Central memory CD8-positive, alpha-beta T cell (primary cell): ENCODE data around the gene ETDA.
"Not testable (repeated sequence)": the region's sequence is repeated elsewhere in the genome, so short reads cannot be mapped to it uniquely, and the experiment has no call there.

ENCODE experiments used
- ATAC-seq: fragments of 150-1000 bp; cut with Tn5 transposase; replicated peaks from 2 replicates; pipeline ENCODE4 v1.10.0; 2022; ENCODE audit warnings: mild to moderate bottlenecking, moderate FRiP score, moderate number of reproducible peaks; ENCODE audit not compliant: poor library complexity, severe bottlenecking; ENCODE audit errors: extremely low read depth
- DNase-seq, 2 donors: peaks; one replicate each; pipeline ENCODE4 v3.0.0; 2021; ENCODE audit warnings: low spot score in 2 of 2
- H3K27ac Mint-ChIP-seq: one replicate; pipeline ENCODE4 v1.8.0; 2022; ENCODE audit warnings: low read depth, mild to moderate bottlenecking, moderate library complexity, mixed read lengths
- H3K27me3 Mint-ChIP-seq: one replicate; pipeline ENCODE4 v1.8.0; 2022; ENCODE audit warnings: mixed read lengths
- H3K36me3 Mint-ChIP-seq: one replicate; pipeline ENCODE4 v1.8.0; 2022; ENCODE audit warnings: mild to moderate bottlenecking, moderate library complexity, mixed read lengths; ENCODE audit not compliant: insufficient read depth
- H3K4me1 Mint-ChIP-seq: one replicate; pipeline ENCODE4 v1.8.0; 2022; ENCODE audit warnings: mixed read lengths
- H3K4me3 Mint-ChIP-seq: one replicate; pipeline ENCODE4 v1.8.0; 2022; ENCODE audit warnings: mild to moderate bottlenecking, moderate library complexity, mixed read lengths
- H3K9me3 Mint-ChIP-seq: one replicate; pipeline ENCODE4 v1.8.0; 2022; ENCODE audit warnings: mixed read lengths

ETDA gene

DNA sequence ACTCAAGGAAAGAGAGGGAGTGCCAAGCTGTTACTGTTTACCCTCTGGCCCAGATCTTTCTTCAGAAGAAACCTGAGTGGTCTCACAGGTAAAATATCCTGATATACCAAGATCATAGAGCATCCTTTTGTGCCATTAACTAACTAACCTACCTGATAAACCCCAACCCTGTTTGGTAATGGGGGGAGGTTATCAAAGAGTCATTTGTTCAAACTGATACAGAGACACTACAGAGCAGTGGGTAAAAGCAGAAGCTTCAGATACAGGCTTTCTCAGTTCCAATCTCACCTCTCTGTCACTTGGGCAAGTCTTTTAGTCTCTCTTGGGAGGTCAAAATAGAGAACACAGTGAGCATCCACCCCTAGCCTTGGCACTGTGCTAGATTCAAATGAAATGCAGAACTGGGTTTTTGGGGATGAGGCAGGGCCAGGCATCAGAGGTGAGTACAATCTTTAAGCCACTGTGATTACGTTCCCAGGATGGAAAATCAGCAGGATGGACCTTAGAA lies at the start of gene ETDA:
ETDA (plus strand) TSS at position 51 of the 508 bp plus-strand sequence. CDS start 1,216 bp downstream, outside the sequence.
- not testable (repeated sequence) for H3K4me1 Mint-ChIP-seq, H3K27me3 Mint-ChIP-seq, H3K36me3 Mint-ChIP-seq, H3K9me3 Mint-ChIP-seq, H3K4me3 Mint-ChIP-seq, ATAC-seq, H3K27ac Mint-ChIP-seq, DNase-seq

DNA sequence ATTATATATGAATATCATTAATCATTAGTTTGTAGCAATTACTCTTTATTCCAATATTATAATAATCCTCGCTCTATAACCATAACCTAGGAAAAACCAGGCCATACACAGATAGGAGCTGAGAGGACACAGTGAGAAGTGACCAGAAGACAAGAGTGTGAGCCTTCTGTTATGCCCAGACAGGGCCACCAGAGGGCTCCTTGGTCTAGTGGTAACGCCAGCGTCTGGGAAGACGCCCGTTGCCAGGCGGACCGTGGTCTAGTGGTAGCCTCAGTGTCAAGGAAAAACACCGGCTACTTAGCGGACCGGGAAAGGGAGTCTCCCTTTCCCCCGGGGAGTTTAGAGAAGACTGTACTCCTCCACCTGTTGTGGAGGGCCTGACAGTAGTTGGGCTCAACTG lies 45.4 kb upstream of the ETDA start:
- H3K9me3 Mint-ChIP-seq, H3K36me3 Mint-ChIP-seq, DNase-seq, H3K4me3 Mint-ChIP-seq, H3K4me1 Mint-ChIP-seq, H3K27ac Mint-ChIP-seq, ATAC-seq: not testable (repeated sequence)
- H3K27me3 Mint-ChIP-seq, result peaks cover 26% of the 10 kb centered on the region

DNA sequence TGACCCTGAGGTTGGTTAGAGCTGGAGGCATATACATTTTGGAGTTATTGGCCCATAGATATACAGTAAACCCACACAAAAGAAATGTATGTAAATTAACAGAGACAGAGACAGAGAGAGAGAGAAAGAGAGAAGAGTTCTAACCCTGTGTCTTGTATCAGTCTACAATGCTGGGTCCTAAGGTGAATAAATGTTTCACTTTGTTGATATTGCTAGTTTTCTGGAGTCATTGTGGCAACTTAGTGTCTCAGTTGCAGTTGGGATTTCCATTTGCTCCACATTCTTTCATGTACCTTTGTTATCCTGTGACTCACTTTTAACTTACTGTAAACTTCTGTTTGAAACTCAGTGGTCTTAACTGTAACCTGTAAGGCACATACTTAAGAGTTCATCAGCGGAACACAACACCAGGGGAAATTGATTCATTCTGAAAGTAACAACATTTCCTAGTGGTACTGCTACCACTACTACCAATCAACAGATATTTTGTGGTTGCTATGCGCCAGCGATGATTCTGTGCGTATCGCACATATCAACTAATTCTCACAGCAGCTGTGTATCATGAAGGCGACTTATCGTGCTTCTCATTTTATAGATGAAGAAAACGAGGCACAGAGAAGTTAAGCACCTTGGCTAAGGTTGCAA lies 38.5 kb upstream of the ETDA start:
- ATAC-seq (peak; percentile 40), DNase-seq (no peak)
- H3K36me3 Mint-ChIP-seq, result no peaks in the 10 kb centered on the region
- H3K4me3 Mint-ChIP-seq, result no peak overlapping the region
- H3K9me3 Mint-ChIP-seq, result no peaks in the 10 kb centered on the region
- H3K27me3 Mint-ChIP-seq, result peaks cover 10% of the 10 kb centered on the region
- H3K27ac Mint-ChIP-seq, result no peak overlapping the region
- H3K4me1 Mint-ChIP-seq, result no peaks in the 10 kb centered on the region

DNA sequence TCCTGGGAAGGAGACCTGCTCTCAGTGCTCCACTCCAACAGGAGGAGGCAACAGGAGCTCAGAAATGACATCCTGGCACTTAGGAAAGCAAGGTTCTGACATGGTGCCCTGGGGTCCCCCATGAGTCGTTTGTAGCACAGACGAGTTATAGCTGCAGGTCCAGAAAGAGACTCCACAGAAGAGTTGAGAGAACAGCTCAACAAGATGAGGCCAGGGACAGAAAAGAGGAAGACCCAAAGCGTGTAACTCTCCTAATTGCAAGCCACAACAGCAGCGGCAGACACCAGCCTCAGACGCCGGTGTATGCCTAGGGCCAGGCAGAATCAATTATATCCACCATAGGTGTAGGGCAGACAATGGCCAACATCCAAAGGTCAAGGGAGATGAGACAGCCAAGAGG lies 5.9 kb upstream of the ETDA start:
- H3K27me3 Mint-ChIP-seq, H3K4me3 Mint-ChIP-seq, H3K9me3 Mint-ChIP-seq, H3K4me1 Mint-ChIP-seq, H3K27ac Mint-ChIP-seq, ATAC-seq, H3K36me3 Mint-ChIP-seq, DNase-seq: not testable (repeated sequence)

DNA sequence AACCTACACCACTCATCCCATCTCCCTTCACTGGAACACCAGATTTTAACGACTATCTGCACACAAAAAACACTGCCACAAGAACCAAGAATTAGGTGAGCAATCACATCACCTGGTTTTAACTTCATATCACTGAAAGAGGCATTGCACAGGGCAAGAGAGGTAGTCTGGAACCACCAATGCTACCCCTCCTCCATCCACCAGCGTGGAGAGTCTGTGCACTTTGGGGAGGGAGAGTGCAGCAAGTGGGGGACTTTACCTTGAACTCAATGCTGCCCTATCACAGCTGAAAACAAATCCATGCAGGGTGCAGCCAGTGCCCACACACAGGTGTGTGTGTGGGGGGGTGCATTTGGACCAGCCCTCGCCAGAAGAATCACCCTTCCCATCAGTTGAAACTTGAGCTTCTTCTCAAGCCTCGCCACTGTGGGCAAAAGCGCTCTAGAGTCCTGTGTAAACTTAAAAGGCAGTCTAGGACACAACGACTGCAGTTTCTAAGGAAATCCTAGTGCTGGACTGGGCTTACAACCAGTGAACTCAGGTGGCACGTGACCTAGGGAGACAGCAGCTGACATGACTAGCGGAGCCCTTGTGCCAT lies 4.3 kb downstream of the ETDA start:
- H3K36me3 Mint-ChIP-seq, ATAC-seq, H3K9me3 Mint-ChIP-seq, H3K27ac Mint-ChIP-seq, DNase-seq, H3K4me1 Mint-ChIP-seq, H3K4me3 Mint-ChIP-seq: not testable (repeated sequence)
- peaks cover 10% of the 10 kb centered on the region for H3K27me3 Mint-ChIP-seq

DNA sequence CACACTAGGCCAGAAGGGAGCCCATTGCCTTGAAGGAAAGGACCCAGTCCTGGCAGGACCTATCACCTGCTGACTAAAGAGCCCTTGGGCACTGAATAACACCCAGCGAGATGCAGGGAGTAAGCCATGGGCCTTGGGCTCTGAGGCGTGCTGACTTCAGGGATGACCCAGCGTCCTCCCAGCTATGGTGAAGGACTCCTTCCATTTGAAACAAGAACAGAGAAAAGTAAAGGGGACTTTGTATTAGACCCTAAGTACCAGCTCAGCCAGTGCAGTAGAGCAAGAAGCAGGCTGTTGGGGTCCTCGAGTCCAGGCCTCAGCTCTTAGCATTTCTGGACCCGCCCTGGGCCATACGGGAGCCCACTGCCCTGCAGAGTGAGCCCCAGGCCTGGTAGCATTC lies 5.1 kb downstream of the ETDA start:
- DNase-seq, result no peak
- Mint-ChIP-seq H3K36me3 (no peaks in the 10 kb centered on the region), H3K9me3 (peaks cover 6% of the 10 kb centered on the region), H3K27me3 (peaks cover 11% of the 10 kb centered on the region), H3K27ac (no peak overlapping the region), H3K4me3 (no peak overlapping the region), H3K4me1 (no peaks in the 10 kb centered on the region)
- ATAC-seq, result no peak

DNA sequence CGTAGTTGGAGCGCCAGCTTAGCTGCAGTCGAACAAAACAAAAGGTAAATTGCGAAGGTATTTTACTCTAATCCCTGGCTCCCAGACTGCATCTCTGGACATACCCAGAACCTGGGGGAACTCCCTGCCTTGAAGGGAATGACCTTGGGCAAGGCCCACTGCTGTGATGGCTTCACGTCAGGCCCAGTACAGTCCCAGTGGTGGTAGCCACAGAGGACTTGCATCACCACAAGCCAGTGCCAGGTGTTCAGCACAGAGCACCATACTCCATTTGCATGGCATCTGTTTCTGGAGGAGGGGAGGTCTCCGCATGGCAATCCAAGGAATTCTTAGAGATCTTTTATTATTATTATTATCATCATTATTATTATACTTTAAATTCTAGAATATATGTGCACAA lies 5.6 kb downstream of the ETDA start:
- no peak overlapping the region for H3K4me3 Mint-ChIP-seq
- no peak overlapping the region for H3K27ac Mint-ChIP-seq
- no peak for ATAC-seq
- no peak for DNase-seq
- no peaks in the 10 kb centered on the region for H3K36me3 Mint-ChIP-seq
- H3K4me1 Mint-ChIP-seq, result no peaks in the 10 kb centered on the region
- H3K27me3 Mint-ChIP-seq, result peaks cover 11% of the 10 kb centered on the region
- peaks cover 6% of the 10 kb centered on the region for H3K9me3 Mint-ChIP-seq

DNA sequence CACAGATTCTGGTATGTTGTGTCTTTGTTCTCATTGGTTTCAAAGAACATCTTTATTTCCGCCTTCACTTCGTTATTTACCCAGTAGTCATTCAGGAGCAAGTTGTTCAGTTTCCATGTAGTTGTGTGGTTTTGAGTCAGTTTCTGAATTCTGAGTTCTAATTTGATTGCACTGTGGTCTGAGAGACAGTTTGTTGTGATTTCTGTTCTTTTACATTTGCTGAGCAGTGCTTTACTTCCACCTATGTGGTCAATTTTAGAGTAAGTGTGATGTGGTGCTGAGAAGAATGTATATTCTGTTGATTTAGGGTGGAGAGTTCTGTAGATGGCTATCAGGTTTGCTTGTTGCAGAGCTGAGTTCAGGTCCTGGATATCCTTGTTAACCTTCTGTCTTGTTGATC lies 9.1 kb downstream of the ETDA start:
- Mint-ChIP-seq H3K27me3 (peaks cover 35% of the 10 kb centered on the region), H3K9me3 (peaks cover 11% of the 10 kb centered on the region)
- H3K36me3 Mint-ChIP-seq, H3K27ac Mint-ChIP-seq, H3K4me3 Mint-ChIP-seq, ATAC-seq, DNase-seq, H3K4me1 Mint-ChIP-seq: not testable (repeated sequence)

DNA sequence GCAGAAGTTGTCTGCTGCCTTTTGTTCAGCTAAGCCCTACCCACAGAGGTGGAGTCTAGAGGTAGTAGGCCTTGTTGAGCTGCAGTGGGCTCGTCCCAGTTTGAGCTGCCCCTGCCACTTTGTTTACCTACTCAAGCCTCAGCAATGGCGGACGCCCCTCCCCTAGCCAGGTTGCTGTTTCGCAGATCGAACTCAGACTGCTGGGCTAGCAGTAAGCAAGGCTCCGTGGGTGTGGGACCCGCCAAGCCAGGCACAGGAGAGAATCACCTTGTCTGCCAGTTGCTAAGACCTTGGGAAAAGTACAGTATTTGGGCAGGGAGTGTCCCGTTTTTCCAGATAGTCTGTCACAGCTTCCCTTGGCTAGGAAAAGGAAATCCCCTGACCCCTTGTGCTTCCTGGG lies 11.5 kb downstream of the ETDA start:
- Mint-ChIP-seq H3K9me3 (peaks cover 15% of the 10 kb centered on the region), H3K27me3 (peaks cover 49% of the 10 kb centered on the region)
- not testable (repeated sequence) for H3K36me3 Mint-ChIP-seq, H3K27ac Mint-ChIP-seq, ATAC-seq, DNase-seq, H3K4me3 Mint-ChIP-seq, H3K4me1 Mint-ChIP-seq

DNA sequence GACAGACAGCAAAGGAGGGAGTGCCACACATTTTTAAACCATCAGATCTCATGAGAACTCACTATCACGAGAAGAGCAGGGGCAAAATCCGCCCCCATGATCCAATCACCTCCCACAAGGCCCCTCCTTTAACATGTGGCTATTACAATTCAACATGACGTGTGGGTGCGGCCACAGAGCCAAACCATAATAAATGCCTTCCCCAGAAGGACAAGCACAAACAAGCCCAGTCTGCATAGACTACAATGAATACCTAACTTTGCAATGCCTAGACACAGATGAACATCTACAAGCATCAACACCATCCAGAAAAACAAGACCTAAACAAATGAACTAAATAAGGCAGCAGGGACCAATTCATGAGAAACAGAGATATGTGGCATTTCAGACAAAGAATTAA lies 12.3 kb downstream of the ETDA start:
- Mint-ChIP-seq H3K4me1 (no peaks in the 10 kb centered on the region), H3K27me3 (peaks cover 49% of the 10 kb centered on the region), H3K27ac (no peak overlapping the region), H3K36me3 (peaks cover 1% of the 10 kb centered on the region), H3K9me3 (peaks cover 17% of the 10 kb centered on the region), H3K4me3 (no peak overlapping the region)
- DNase-seq, result no peak
- ATAC-seq, result no peak

DNA sequence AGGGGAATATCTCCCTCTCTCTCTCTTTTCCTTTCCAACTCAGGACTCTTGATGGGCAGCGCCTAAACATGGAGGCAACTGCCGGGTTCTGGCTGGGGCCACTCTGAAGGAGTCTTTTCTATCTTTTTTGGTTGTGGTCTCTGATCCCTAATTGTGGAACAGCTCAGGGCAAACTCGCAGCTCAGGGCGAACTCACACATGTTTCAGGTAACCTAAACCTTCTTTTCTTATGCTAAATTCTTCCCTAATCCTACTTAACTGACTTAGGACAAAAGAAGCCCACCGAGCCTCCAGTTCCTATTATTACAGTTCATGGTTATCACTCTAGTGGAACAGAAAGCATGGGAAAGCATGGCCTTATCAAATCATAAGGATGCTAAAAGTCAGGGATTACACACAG lies 21.3 kb downstream of the ETDA start:
- Mint-ChIP-seq H3K9me3 (peaks cover 4% of the 10 kb centered on the region), H3K27me3 (no peaks in the 10 kb centered on the region), H3K4me1 (no peaks in the 10 kb centered on the region), H3K4me3 (no peak overlapping the region), H3K36me3 (no peaks in the 10 kb centered on the region), H3K27ac (no peak overlapping the region)
- no peak for ATAC-seq
- DNase-seq, result no peak

DNA sequence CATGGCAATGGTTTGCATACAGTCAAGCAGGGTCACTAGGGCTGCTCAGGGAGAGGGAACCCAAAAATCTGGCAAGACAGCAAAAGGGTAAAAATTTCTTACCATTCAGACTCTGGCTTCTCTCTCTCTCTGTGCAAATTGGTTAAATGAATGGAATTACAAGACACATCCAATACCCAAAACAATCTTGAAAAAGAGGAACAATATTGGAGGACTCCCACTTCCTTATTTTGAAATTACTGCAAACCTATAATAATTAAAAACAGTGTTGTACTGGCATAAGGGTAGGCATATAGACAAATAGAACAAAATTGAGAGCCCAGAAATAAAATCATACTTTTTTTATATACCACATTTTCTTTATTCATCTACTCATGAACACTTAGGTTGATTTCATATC lies 24.1 kb downstream of the ETDA start:
- no peak overlapping the region for H3K4me3 Mint-ChIP-seq
- no peak overlapping the region for H3K27ac Mint-ChIP-seq
- no peak for ATAC-seq
- H3K9me3 Mint-ChIP-seq, result peaks cover 16% of the 10 kb centered on the region
- no peaks in the 10 kb centered on the region for H3K36me3 Mint-ChIP-seq
- no peaks in the 10 kb centered on the region for H3K27me3 Mint-ChIP-seq
- H3K4me1 Mint-ChIP-seq, result no peaks in the 10 kb centered on the region
- no peak for DNase-seq

DNA sequence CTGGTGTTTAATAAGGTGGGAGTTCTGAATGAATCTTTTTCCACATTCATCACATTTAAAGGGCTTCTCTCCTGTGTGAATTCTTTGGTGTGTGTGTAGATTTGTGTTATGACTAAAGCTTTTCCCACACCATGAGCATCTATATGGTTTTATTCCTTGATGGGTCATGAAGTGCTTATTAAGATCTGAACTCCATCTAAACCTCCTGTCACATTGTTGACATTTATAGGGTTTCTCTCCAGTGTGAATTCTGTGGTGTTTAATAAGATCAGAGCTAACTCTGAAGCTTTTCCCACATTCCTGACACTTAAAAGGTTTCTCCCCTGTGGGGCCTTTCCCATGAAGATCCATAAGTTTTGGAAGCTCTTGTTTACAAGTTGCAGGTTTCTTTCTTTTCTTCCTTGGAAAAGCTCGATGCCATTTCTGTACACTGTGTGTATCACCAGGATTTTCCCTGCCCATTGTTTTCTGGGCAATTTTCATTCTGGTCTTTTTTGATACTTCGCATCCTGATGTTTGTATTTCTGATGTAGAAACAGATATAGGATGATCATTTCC lies 35.5 kb downstream of the ETDA start:
- no peak for DNase-seq
- H3K36me3 Mint-ChIP-seq, result peaks cover 17% of the 10 kb centered on the region
- H3K27me3 Mint-ChIP-seq, result no peaks in the 10 kb centered on the region
- no peaks in the 10 kb centered on the region for H3K4me1 Mint-ChIP-seq
- H3K4me3 Mint-ChIP-seq, result no peak overlapping the region
- no peak overlapping the region for H3K27ac Mint-ChIP-seq
- ATAC-seq, result no peak
- peaks cover 6% of the 10 kb centered on the region for H3K9me3 Mint-ChIP-seq
